Cortex of kidney (tissue), 1 donor: Measurements from ENCODE around the gene RAB7B.
"Not testable (repeated sequence)": the region's sequence is repeated elsewhere in the genome, so short reads cannot be mapped to it uniquely, and the experiment has no call there.

Source experiments
- DNase-seq: peaks from one replicate; lab custom pipeline; 2025; lab: John Stamatoyannopoulos, UW

Gene RAB7B

DNA sequence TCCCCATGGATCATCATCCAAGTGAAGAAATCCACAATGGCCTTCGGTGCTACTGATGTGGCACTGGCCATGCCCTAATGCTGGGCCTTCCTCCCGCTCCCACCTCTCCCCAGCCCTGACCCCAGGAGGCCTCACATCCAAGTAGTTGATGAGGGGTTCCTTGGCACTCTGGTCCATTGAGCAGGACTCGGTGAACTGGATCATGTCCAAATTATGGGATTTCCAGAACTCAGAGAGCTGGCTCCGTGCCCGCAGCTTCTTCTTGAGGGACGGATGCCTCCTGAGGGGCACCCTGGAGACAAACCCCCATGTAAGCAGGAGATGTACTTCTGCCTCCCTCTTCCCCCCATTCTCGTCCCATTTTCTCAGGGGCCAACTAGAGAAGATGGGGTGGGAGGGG, 19.6 kb upstream of the RAB7B start:
- DNase-seq: no peak

DNA sequence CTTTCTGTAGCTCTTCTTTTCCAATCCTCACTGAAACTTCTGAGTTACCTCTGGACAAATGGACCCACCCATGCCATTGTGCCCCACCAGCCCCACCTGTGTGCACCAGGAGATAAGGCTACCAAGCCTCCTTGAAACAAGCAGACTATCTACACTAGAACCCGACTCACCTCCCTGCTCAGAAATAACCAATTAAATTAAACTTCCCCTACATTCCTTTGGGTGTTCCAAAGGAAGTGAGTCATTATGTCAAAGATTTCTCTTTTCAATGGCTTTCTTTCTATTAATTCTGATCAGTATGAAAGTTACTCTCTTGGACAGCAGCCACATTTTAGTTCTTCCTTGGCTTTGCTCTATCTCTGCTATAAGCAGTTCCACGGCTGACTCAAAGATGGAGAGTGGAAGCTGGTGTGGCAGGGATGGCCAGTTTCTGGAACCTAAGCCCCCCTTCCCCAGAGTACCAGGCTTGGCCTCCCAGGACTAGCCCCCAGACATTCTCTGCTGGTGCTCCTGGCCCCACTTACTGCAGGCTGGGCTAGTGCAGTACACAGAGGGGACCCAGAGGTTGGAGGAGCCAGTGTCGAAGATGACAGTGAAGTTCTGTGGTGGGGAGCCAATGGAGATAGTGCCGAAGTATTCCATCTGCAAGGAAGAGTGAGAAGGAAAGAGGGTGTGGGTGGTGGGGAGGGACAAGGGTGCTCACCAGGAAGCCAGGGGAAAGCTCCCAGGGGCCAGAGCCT, 18.6 kb upstream of the RAB7B start:
- no peak for DNase-seq

DNA sequence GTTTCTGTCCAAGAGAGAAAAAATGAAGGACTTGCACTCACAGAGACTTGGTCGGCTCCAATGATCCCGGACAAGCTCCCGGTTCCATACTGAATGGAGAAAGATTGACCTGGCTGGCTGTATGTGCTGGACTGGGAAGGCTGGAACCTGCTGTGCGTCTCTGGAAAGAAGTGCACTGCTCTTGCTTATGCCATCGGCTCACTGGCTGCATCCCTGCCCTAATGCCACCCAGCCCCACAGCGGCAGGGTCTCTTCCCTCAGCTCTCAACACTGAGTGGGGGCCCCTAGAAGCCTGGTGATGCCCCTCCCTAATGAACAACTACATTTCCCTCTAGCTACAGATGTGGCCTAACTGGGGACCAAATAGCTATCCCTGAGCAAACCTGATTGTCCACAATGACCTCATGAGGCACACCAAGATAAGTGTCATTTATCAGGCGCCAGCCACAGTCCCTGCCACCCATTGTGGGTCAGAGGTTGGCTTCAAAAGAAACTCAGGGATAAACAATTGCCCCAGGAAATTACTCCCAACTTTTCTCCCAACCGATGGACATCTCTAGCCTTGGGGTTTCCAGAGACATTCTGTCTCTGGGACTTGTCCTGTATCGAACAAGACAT, 17.9 kb upstream of the RAB7B start:
- no peak for DNase-seq

DNA sequence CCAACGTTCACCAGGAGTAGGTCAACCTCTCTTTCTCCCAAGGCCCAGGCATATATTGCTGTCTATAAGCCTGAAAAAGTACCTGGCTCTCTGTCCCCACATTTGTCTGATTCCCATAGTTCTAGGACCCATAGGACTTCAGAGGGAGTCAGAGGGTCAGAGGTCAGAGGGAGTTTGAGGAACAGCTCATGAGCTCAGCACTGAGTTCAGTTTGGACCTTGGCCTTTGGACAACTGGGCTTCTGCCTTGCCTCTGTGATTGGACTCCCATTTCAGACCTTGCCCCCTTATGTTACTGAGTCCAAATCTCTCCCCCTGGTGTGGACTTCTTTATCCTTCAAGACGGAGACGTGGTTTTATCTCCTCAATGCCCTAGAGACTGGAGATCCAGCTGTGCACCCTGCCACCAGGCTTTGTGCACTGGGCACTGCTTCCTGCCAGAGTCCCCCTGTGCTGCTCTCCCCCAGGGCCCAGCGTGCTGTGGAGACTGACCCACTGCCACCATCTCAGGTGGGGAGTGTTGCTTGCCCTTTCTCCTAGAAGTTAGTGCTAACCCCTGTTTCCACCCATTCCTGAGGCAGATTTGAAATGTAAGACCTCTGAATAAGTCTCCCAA, 17.3 kb upstream of the RAB7B start:
- DNase-seq: no peak

DNA sequence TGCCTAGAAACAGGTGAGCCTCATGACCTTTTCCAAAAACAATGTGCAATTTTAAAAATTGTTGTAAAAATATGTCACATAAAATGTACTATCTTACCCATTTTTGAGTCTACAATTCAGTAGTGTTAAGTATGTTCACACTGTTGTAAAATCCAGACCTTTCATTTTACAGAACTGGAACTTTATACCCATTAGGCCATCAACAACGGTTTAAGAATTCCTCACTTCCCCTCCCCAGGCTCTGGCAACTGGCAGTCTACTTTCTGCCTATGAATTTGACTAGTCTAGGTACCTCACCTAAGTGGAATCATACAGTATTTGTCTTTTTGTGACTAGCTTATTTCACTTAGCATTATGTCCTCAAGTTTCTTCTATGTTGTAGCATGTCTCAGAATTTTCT, 11.9 kb upstream of the RAB7B start:
- no peak for DNase-seq

DNA sequence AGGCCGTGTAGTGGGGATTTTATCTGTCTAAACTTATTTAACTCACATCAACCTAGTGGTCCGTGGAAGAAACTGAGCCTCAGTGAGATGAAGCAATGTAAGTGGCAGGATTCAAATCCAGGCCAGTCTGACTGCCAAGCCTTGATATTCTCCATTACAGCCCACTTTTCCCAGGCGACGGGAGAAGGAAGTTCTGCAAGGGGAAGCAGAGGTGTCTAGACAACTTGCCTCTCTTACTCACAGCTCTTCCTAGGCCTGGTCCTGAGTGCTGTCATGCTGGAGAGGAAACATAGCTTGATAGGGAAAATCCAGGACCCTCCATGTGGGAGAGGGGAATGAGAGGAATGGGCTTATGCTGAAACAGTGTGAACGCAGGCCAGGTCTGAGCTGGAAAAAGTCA, 11.4 kb upstream of the RAB7B start:
- DNase-seq: no peak

DNA sequence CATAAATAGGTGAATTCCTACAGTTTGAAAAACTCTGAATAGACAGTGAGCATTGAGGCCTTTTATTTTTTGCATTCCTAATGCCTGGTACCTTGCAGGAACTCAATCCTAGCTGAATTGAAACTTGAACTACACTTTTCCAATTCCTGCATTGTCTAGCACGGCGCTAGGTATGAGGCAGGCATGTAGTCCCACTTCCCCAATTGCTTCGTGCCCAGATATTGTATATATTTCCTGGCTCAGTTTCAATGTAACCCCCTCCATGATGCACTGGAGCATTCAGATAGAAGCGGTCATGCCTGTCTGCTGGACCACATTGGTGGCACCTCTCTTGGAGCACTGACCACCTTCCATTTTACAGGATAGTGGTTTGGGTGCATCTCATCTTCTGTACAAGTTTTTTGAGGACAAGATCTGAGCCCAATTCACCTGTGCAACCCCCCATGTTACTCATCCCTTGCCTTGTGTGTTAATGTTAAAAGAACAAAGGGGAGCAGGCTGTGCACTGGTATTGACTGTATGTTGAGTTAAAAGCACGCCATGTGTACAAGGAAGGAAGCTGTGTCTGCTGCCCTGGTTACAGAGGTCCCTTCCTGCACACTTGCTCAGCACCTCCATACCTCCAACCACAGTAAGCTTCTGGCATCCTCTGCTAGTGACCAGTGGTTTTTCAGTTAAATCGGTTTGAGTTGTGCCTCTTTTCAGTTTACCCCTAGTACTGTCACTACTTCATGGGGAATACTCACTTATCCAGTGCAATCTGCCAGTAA, 10.0 kb upstream of the RAB7B start:
- no peak for DNase-seq

DNA sequence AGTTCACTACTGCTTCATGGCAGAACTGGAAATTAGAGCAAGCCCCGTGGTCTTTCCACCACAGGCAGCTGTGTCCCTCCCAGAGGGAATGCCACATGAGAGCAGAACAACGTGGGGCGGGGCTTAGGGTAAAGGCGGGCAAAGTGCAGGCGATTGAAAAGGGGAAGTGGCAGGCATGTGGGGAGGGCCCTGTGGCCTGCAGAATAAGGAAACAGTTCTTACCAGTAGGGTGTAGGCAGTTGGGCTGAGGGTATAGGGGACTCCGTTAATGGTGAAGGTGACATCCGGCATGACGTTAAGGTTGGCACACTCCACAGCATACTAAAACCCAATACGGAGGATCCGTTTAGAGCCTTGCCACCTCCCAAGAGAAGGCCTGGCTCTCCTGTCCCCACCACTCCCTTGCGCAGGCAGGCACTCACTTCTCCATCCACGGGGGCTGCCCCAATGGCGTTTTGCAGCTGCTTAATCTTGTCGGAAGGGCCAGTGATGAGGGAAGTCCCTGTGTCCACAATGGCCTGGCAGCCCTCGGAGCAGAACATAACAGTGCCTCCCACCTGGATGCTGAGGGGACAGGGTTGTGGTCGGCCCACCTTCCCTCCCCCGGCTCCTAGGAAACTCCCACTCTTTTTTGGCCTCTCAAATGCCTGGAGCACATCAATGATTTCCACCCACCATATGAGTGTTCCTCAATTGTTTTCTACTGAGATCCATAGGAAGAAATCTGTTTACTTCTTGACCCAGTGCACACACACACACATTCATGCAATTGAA, 9.1 kb upstream of the RAB7B start:
- no peak for DNase-seq

DNA sequence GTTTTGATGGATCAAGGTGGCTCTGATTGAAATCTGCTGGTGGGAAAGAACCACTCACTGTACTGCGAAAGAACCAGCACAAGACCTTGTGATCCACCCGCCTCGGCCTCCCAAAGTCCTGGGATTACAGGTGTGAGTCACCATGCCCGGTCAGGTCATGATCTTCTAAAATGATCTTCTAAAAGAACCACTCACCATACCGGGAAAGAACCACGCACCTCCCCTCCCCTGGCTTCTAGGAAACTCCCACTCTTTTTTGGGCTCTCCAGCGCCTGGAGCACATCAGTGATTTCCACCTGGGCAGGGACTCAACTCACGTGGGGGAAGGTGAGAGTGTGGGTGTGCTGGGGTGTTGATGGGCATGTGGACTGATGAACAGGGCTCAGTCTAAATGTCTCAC, 7.9 kb upstream of the RAB7B start:
- DNase-seq: no peak

DNA sequence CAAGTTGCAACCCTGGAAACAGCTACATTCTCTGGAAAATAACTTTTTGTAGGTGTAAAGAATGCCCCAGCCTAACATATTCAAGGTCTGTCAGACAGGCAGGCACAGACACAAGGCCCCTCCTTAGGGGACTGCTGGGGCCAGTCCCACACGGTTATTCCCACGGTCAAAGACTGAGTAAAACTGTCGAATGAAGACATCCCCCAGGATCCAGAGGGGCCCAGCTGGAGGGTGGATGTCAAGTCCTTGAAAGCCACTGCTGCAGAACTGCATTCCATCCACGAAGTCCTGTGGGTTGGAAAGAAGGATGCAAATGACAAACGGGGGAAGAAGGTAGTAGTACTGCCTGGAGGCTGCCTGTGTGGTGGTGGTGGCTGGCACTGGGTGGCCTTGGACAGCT, 6.9 kb upstream of the RAB7B start:
- DNase-seq: no peak

DNA sequence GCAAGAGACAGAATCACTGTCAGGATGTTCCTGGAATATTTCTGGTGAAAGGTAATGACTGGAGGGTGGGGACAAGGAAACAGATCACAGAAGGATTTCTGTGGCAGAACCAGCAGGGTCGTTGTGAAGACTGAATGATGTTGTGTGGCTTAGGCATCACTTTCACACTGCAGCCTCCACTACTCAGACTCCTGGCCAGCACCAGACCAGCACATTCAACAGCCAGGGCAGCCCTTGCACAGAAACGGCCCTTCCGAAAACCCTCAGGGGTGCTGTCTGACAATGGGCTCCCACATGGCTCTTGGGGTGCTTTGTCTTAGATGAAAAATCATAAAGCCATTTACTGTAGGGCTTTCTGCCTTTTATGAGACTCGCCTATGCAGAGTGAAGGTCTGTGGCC, 3.8 kb upstream of the RAB7B start:
- no peak for DNase-seq

DNA sequence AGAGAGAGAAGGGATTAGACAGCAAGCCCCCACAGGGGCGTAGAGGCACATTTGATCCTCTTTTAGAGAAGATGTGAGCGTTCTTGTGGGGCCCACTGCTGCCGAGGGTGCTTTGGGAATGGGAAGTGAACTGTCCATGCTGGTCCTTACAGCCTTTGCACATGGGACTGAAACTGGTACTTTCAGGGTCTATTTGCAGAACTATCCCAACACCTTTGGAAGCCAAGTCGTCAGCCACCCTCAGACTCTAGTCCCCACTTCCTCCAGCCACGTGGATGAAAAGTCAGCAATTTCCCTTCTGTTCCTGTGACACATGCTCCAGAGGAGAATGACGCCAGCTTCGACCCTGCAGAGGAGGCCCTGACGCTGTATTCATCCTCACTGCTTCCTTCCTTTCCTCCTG, 2.6 kb upstream of the RAB7B start:
- DNase-seq: no peak

DNA sequence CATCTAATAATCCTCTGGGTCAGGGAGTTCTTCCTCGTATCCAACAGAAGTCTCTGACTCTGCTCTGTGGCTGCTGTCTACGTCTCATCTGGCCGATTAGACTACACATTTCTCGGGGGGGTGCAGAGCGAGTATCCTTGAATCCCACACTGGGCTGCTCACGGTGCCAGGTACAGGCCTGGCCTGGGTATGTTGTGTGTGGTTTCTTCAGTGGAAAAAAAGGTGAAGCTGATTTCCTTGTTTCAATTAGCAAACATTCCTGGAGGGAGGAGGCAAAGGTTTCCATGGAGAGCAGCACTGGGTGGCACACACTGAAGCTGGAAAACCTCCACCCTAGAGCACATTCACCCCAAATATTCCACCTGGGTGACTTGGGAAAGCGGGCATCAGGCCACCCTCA, 2.0 kb upstream of the RAB7B start:
- no peak for DNase-seq

DNA sequence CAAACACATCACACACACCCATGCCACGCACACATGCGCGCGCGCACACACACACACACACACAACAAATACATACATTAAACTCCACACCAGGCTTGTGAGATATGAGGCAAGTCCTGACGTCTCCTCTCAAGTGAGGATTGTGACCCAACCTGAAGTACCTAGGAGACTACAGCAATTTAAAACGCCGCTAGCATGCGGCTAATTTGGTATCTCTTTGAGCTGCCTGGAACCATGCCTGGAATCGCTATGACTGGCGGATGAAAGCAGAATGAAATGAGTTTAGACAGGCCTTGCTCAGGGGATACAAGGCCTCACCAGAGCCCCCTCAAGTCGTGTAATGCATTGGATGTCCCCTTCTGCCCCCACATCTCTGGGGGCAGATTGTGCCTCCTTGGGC, 1.6 kb upstream of the RAB7B start:
- no peak for DNase-seq

DNA sequence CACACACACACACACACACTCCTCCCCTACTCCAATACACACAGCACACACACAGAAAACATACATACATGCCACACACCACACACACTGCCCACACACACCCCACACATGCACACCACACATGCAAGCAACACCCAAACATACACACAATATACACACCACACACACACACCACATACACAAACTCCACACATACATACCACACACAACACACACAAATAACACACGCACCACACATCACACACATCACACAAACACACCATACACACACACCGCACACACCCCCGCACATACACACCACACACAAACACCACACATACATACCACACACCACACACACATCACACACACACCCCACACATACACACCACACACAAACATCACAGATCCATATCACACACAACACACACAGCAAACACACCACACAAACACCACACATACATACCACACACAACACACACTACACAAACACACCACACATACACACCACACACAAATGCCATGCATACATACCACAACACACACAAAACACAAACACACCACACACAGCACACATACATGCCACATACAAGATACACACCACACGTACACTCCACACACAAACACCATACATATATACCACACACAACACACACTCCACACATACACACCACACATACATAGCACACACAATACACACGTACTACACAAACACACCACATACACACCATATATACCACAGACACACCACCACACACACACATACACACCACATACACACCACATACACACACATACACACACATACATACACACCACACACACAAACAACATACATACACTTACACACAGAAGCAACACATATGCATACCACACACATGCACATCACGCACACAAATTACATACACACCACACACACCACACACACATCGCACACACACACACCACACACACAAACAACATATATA, 932 bp upstream of the RAB7B start:
- DNase-seq: no peak

DNA sequence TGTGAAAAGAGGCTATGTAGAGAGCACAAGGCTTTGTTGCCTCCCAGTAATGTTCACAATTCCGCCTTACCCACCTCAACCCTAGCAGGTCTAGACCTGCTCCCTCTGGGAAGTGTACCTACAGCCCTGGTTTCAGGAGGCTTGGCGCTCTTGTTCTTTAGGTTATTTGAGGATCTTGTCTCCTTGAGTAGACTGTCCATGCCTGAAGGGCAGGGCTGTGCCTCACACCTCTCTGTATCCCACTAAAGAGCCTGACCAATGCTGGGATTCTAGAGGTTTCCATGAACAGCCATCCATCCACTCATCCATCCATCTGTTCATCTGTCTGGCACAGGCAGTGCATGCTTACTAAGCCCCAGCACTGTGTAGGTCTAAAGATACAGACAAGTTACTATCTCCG, 1.0 kb downstream of the RAB7B start:
- DNase-seq: no peak

DNA sequence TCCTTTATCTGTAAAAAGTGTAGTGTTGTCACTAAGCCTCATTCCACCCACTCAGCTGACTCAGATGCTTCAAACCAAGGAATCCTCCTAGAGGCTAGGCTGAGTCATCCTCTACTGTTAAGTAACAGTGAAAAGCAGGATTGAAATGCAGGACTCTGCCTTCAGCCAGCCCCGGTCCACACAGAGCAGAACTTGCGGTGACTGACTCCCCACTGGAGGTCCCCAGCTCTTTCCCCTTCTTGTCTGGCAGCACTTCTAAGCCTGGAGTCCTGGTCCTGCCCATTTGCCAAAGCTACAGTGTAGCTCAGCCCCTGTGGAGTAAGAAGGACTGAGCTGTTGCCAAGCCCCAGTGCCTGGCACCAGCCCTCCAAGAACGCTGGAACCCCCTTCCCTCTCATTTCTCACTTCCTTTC, 1.7 kb downstream of the RAB7B start:
- no peak for DNase-seq

DNA sequence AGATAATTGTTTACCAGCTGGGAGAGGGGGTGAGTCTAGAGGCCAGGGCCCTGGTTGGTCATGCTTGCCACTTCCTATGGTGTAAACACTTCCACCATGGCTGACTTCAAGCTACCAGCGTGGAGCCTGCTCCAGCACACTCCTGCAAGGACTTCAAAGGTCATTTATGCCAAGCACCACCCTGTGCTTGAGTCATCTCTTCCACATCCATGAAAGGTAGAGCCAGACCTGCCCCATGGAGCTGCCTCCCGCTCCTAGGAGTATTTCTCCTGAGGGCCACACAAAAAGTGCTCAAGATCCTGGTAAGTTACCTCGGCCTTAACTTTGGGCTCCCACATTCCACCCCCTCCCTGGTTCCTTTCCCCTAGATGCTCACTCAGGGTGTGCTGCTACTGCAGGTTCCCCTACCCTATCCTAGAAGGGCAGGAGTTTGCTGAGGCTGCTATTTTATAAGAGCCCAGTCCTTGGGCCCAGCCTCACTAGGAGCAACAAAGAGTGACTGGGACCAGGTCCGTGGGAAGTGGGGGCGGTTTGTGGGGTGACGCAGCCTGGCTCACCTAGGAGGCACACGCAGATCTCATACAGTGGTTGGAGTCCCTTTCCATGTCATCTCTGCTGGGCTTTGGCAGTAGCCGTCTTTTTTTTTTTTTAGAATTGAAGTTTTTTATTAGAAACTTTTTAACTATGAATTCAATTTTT, 2.4 kb downstream of the RAB7B start:
- no peak for DNase-seq

DNA sequence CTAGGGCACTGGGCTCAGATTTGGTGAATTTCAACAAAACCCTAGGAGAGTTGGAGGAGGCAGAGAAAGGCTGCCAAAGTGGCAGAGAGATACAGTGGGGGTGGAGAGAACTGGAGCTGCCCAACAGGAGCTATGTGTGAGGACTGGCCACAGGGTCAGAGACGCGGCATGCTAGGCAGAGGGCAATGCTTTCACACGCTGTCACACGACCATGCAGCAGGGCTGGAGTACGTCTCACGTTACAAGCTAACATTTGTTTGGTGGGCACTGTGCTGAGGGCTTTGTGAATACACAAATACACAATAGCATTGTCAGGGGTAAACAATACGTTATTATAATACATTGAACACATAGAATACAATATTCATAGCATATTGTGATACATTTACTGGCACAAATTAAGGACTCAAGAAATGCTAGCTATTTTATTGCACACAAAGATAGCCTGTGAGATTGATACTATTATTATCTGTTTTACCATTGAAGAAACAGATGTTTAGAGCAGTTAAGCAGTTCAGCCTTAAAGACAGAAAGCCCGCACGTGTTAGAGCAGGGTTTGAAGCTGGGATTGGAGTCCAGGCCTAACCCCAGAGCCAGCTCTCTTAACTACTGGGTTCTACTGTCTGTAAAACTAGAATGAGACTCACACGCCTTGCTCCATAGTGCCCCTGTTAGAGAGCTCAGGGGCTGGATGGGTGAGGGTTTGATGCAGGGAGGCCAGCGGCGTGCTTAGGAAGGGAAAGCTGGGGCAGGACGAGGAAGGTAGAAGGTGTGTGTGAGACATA, 4.5 kb downstream of the RAB7B start:
- no peak for DNase-seq

DNA sequence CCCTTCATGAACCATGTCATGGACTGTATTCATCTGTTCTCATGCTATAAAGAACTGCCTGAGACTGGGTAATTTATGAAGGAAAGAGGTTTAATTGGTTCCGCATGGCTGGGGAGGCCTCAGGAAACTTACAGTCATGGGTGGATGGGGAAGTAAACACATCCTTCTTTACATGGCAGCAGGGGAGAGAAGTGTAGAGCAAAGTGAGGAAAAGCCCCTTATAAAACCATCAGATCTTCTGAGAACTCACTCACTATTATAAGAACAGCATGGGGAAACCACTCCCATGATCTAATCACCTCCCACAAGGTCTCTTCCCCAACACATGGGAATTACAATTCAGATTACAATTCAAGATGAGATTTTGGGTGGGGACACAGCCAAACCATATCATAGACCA, 6.6 kb downstream of the RAB7B start:
- DNase-seq: not testable (repeated sequence)
